Erythroblast (primary cell): Measurements from ENCODE around the gene RFFL.

ENCODE experiments used
- GATA1 ChIP-seq: IDR thresholded peaks from 2 replicates; pipeline ENCODE4 v1.6.1; 2011; ENCODE audit warnings: low read depth, mild to moderate bottlenecking, control low read depth, low read length, moderate library complexity
- POLR2A ChIP-seq: IDR thresholded peaks from 2 replicates; pipeline ENCODE4 v1.6.1; 2011; ENCODE audit warnings: mild to moderate bottlenecking, low read length

GRCh38 chr17:34979650-34980352, 83.7 kb downstream of the RFFL start:
- no peak for TF ChIP-seq POLR2A
- TF ChIP-seq GATA1: no peak
